Mucosa of rectum (tissue), 2 donors: ENCODE measurements around the gene UGT1A1.

ENCODE experiments used
- H3K27ac ChIP-seq, 2 donors: one replicate each; pipeline ENCODE4 v1.7.0; 2013; ENCODE audit warnings: inconsistent platforms in 2 of 2, low read depth in 2 of 2, low read length in 2 of 2
- H3K27me3 ChIP-seq, 2 donors: one replicate each; pipeline ENCODE4 v1.7.0; 2013; ENCODE audit warnings: low read length in 2 of 2; ENCODE audit not compliant: control insufficient read depth in 2 of 2, insufficient read depth in 2 of 2
- H3K36me3 ChIP-seq, 2 donors: one replicate each; pipeline ENCODE4 v1.7.0; 2013; ENCODE audit warnings: low read length in 2 of 2; ENCODE audit not compliant: control insufficient read depth in 2 of 2, insufficient read depth in 2 of 2
- H3K4me1 ChIP-seq, 2 donors: one replicate each; pipeline ENCODE4 v1.7.0; 2013; ENCODE audit warnings: low read length in 2 of 2, mild to moderate bottlenecking in 1 of 2; ENCODE audit not compliant: control insufficient read depth in 2 of 2, insufficient read depth in 2 of 2
- H3K4me3 ChIP-seq, 2 donors: one replicate each; pipeline ENCODE4 v1.7.0; 2013; ENCODE audit warnings: low read length in 2 of 2
- H3K9ac ChIP-seq, 2 donors: one replicate each; pipeline ENCODE4 v1.7.0; 2013; ENCODE audit warnings: low read length in 2 of 2, low read depth in 1 of 2, mild to moderate bottlenecking in 1 of 2
- H3K9me3 ChIP-seq, 2 donors: one replicate each; pipeline ENCODE4 v1.7.0; 2013; ENCODE audit warnings: low read length in 2 of 2; ENCODE audit not compliant: control insufficient read depth in 2 of 2
- donor health status: healthy.
- donor health status: Normal muscosa, but diverticular disease.

The UGT1A1 gene

DNA sequence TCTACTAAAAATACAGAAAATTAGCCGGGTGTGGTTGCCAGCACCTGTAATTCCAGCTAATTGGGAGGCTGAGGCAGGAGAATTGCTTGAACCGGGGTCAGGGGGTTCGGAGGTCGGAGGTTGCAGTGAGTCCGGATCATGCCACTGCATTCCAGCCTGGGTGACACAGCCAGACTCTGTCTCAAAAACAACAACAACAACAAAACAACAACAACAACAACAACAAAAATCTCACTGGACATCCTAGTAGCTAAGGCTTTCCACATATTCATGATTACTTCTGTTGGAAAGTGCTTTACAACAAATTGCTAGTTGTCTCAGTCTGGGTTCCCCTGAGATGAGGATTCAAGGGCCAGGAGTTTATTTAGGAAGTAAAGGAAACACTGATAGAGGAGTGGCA, 13.8 kb downstream of the UGT1A1 start:
- Histone ChIP-seq H3K4me3 (no peak overlapping the region), H3K27me3 (no peaks in the 10 kb centered on the region), H3K27ac (no peak overlapping the region), H3K4me1 (no peaks in the 10 kb centered on the region), H3K36me3 (peaks cover 8 to 12% of the 10 kb centered on the region in 2 donors), H3K9me3 (no peaks in the 10 kb centered on the region), H3K9ac (no peak overlapping the region)

DNA sequence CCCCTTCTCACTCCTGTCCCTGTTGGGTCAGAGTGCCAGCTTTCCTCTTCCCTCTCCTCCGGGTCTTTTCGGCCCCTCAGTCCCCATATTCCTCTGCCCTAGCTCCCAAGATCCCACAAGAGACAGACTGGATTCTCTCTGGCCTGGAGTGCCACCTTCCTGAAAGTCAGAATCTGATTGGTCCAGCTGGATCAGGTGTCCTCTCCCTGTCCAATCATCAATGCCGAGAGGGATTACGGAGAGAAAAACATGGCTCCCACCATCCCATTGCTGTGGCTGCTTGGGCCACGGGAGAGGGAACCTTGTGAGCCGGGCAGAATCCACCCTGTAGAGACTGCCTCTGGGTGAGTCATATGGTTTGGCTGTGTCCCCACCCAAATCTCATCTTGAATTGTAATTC, 15.3 kb downstream of the UGT1A1 start:
- Histone ChIP-seq H3K27me3 (no peaks in the 10 kb centered on the region), H3K9ac (no peak overlapping the region), H3K4me3 (no peak overlapping the region), H3K27ac (no peak overlapping the region), H3K36me3 (peaks cover 5% of the 10 kb centered on the region in 2 donors), H3K9me3 (peaks cover 0 to 2% of the 10 kb centered on the region in 2 donors), H3K4me1 (no peaks in the 10 kb centered on the region)

- H3K4me3 ChIP-seq = no peak within 1 kb of the TSS
- H3K27me3 ChIP-seq = no peaks in the 10 kb centered on the region
- H3K4me1 ChIP-seq = no peaks in the 10 kb centered on the region
- no peak within 1 kb of the TSS for H3K9ac ChIP-seq
- no peak within 1 kb of the TSS for H3K27ac ChIP-seq
- H3K9me3 ChIP-seq = peaks cover 0 to 2% of the 10 kb centered on the region in 2 donors
- no peaks in the 10 kb centered on the region for H3K36me3 ChIP-seq
These were observed 18.0 kb downstream of the UGT1A1 start, which contains the start of gene MROH2A for GRCh38 chr2:233778030-233778429. Gene MROH2A, plus strand, starts transcription at chr2:233778330. Its CDS starts 1,029 bp downstream, at chr2:233779359.

DNA sequence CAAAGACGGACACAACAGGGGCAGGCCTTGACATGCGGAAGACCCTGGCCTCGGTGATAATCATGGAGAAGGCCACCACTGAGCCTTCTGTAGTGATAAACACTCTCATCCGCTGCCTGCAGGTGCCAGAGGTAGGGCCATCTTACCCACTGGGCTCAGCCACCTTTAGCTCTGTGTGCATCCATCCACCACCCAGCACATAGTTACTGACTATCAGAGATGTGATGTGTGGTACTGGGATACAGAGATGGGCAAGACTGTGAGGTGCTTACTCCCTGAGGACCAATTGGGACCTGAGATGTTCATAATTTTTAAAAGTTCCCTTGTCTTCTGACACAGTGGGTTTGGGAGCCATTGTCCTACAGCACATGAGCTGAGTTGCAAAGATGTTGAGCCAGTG, 19.7 kb downstream of the UGT1A1 start:
- peaks cover 0 to 2% of the 10 kb centered on the region in 2 donors for H3K9me3 ChIP-seq
- no peaks in the 10 kb centered on the region for H3K36me3 ChIP-seq
- no peaks in the 10 kb centered on the region for H3K27me3 ChIP-seq
- H3K9ac ChIP-seq = no peak overlapping the region
- no peaks in the 10 kb centered on the region for H3K4me1 ChIP-seq
- no peak overlapping the region for H3K4me3 ChIP-seq
- no peak overlapping the region for H3K27ac ChIP-seq

GRCh38 chr2:233780771-233781170, 20.7 kb downstream of the UGT1A1 start:
- no peak overlapping the region for H3K27ac ChIP-seq
- no peak overlapping the region for H3K4me3 ChIP-seq
- H3K9me3 ChIP-seq = peaks cover 0 to 2% of the 10 kb centered on the region in 2 donors

DNA sequence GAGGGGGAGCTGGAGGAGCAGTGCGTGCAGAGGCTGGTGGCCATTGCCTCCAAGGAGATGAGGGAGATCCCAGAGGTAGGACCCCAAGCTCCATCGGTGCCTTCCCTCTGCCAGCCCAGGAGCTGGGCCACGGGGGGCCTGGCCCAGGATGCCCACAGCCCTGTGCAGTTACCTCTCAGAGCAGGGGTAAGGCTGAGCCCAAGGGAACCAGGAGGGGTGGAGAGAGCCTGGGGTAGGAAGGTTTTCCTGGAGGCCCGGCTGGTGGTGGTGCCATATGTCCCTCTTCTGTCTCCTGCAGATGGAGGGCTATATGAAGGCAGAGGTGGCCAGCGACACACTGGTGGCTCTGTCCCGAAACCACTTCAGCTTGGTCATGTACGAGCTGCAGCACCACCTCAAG, 29.5 kb downstream of the UGT1A1 start:
- Histone ChIP-seq H3K4me1 (no peaks in the 10 kb centered on the region), H3K36me3 (no peaks in the 10 kb centered on the region), H3K27me3 (peaks cover 0 to 3% of the 10 kb centered on the region in 2 donors), H3K9me3 (no peaks in the 10 kb centered on the region), H3K4me3 (no peak overlapping the region), H3K9ac (no peak overlapping the region), H3K27ac (no peak overlapping the region)

More at GRCh38 chr2:233780771-233781170, 20.7 kb downstream of the UGT1A1 start:
- H3K36me3 ChIP-seq = no peaks in the 10 kb centered on the region
- no peaks in the 10 kb centered on the region for H3K4me1 ChIP-seq
- H3K9ac ChIP-seq = no peak overlapping the region
- H3K27me3 ChIP-seq = no peaks in the 10 kb centered on the region

GRCh38 chr2:233791151-233791882, 31.2 kb downstream of the UGT1A1 start:
- no peaks in the 10 kb centered on the region for H3K4me1 ChIP-seq
- H3K36me3 ChIP-seq = no peaks in the 10 kb centered on the region
- H3K27ac ChIP-seq = no peak overlapping the region
- H3K9me3 ChIP-seq = no peaks in the 10 kb centered on the region
- peaks cover 0 to 3% of the 10 kb centered on the region in 2 donors for H3K27me3 ChIP-seq
- no peak overlapping the region for H3K4me3 ChIP-seq
- H3K9ac ChIP-seq = no peak overlapping the region

- Histone ChIP-seq H3K27me3 (peaks cover 0 to 3% of the 10 kb centered on the region in 2 donors), H3K4me3 (no peak overlapping the region), H3K36me3 (no peaks in the 10 kb centered on the region), H3K4me1 (no peaks in the 10 kb centered on the region), H3K27ac (no peak overlapping the region), H3K9me3 (no peaks in the 10 kb centered on the region), H3K9ac (no peak overlapping the region)
These were observed 31.8 kb downstream of the UGT1A1 start for GRCh38 chr2:233791883-233792329.

GRCh38 chr2:233792720-233793119, 32.6 kb downstream of the UGT1A1 start:
- H3K4me1 ChIP-seq = no peaks in the 10 kb centered on the region
- no peak overlapping the region for H3K27ac ChIP-seq
- no peaks in the 10 kb centered on the region for H3K36me3 ChIP-seq
- H3K9ac ChIP-seq = no peak overlapping the region
- H3K9me3 ChIP-seq = no peaks in the 10 kb centered on the region
- peaks cover 0 to 3% of the 10 kb centered on the region in 2 donors for H3K27me3 ChIP-seq
- no peak overlapping the region for H3K4me3 ChIP-seq

DNA sequence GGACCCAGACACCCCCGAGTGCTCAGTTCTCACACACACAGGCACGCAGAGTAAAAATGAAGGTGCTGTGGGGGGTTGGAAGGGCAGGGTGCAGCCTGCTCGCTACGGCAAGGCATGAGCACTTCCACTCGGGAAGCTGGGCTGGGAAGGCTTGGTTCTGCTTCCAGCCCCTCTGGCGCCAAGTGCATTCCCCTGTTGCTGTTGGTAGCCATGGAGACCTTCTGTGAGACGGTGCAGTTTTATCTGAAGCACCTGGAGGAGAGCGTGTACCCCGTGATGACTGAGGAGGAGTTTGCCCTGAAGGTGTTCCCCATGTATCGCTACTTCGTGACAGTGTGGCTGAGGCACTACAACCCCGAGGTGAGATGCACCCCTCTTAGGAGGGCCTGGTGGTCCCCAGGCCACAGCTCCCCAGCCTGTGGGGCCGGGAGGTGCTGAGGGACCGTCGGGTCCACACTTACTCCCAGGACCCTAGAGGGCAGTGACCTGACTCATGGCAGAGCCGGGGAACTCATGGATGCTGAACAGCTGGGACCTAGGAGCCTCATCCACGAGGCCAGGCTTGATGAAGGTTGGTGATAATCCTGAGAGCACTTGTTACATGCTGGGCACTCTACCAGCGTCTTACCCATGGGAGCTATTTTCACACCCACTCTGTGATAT, 33.5 kb downstream of the UGT1A1 start:
- Histone ChIP-seq H3K9ac (no peak overlapping the region), H3K27me3 (peaks cover 0 to 3% of the 10 kb centered on the region in 2 donors), H3K4me3 (no peak overlapping the region), H3K4me1 (no peaks in the 10 kb centered on the region), H3K36me3 (no peaks in the 10 kb centered on the region), H3K27ac (no peak overlapping the region), H3K9me3 (no peaks in the 10 kb centered on the region)
